Activated T-helper 1 cell treated with anti-CD3 and anti-CD28 coated beads, Interleukin-12 subunit alpha, Interleukin-12 subunit beta, Interleukin-2, Interleukin-4 antibody, amounts not matched to agents 30 ng/mL and 10 ng/mL and 1 ng/mL, durations not matched to agents 14 hours and 24 hours and 36 hours (primary cell): Measurements from ENCODE around the gene PITPNC1. TPM values are rescaled to one million over a fixed set of nuclear protein-coding genes. Genes with fewer than 3 reads are reported as not detected.
"Not testable (repeated sequence)": the region's sequence is repeated elsewhere in the genome, so short reads cannot be mapped to it uniquely, and the experiment has no call there.

Experiments
- DNase-seq: peaks from one replicate; pipeline ENCODE4 v3.0.0; 2021; ENCODE audit warnings: low spot score
- H3K27ac Mint-ChIP-seq: one replicate; pipeline ENCODE4 v1.8.0; 2021; ENCODE audit warnings: mild to moderate bottlenecking, mixed read lengths
- H3K27me3 Mint-ChIP-seq: one replicate; pipeline ENCODE4 v1.8.0; 2022; ENCODE audit warnings: mild to moderate bottlenecking, moderate library complexity, mixed read lengths; ENCODE audit not compliant: insufficient read depth
- H3K36me3 Mint-ChIP-seq: one replicate; pipeline ENCODE4 v1.8.0; 2021; ENCODE audit warnings: low read depth, mixed read lengths
- H3K4me1 Mint-ChIP-seq: one replicate; pipeline ENCODE4 v1.8.0; 2021; ENCODE audit warnings: low read depth, mixed read lengths
- H3K4me3 Mint-ChIP-seq: one replicate; pipeline ENCODE4 v1.8.0; 2021; ENCODE audit warnings: mild to moderate bottlenecking, moderate library complexity, mixed read lengths
- H3K9me3 Mint-ChIP-seq: one replicate; pipeline ENCODE4 v1.8.0; 2021; ENCODE audit warnings: mixed read lengths
- intact Hi-C: fragments of 100-400 bp; cut with micrococcal nuclease; formaldehyde crosslinking; loops from one replicate; pipeline ENCODE4 v1.15.1; 2024
- total RNA-seq: library from RNA; stranded (reverse); gene quantifications from 2 replicates; pipeline ENCODE4 v1.2.3, GENCODE V29; 2022

The PITPNC1 gene
- total RNA-seq, 1 donor from 2014 or later: 17.7 TPM

- Mint-ChIP-seq H3K36me3 (no peaks in the 10 kb centered on the region), H3K27ac (no peak overlapping the region), H3K27me3 (no peaks in the 10 kb centered on the region), H3K4me3 (no peak overlapping the region), H3K9me3 (no peaks in the 10 kb centered on the region), H3K4me1 (no peaks in the 10 kb centered on the region)
- intact Hi-C loops: no loop called here
- DNase-seq: no peak
Measured at GRCh38 chr17:67620088-67620487, 243.0 kb downstream of the PITPNC1 start.

- Mint-ChIP-seq H3K4me1 (no peaks in the 10 kb centered on the region), H3K36me3 (no peaks in the 10 kb centered on the region), H3K27me3 (no peaks in the 10 kb centered on the region), H3K9me3 (no peaks in the 10 kb centered on the region), H3K27ac (no peak overlapping the region), H3K4me3 (no peak overlapping the region)
- intact Hi-C loops: no loop called here
- DNase-seq: no peak
Measured at GRCh38 chr17:67620636-67621035, 243.6 kb downstream of the PITPNC1 start.

GRCh38 chr17:67623767-67624166 lies 246.7 kb downstream of the PITPNC1 start:
- no peak overlapping the region for H3K27ac Mint-ChIP-seq
- no peak for DNase-seq
- H3K9me3 Mint-ChIP-seq: no peaks in the 10 kb centered on the region
- H3K36me3 Mint-ChIP-seq: no peaks in the 10 kb centered on the region
- H3K27me3 Mint-ChIP-seq: no peaks in the 10 kb centered on the region
- H3K4me1 Mint-ChIP-seq: no peaks in the 10 kb centered on the region
- H3K4me3 Mint-ChIP-seq: no peak overlapping the region
- intact Hi-C loops: no loop called here

GRCh38 chr17:67624886-67625656 lies 248.0 kb downstream of the PITPNC1 start:
- intact Hi-C loops: no loop called here
- Mint-ChIP-seq H3K36me3 (no peaks in the 10 kb centered on the region), H3K9me3 (no peaks in the 10 kb centered on the region), H3K4me3 (no peak overlapping the region), H3K4me1 (no peaks in the 10 kb centered on the region), H3K27ac (no peak overlapping the region), H3K27me3 (no peaks in the 10 kb centered on the region)
- no peak for DNase-seq

GRCh38 chr17:67625971-67626370 lies 248.9 kb downstream of the PITPNC1 start:
- no peaks in the 10 kb centered on the region for H3K9me3 Mint-ChIP-seq
- H3K36me3 Mint-ChIP-seq: no peaks in the 10 kb centered on the region
- no peaks in the 10 kb centered on the region for H3K27me3 Mint-ChIP-seq
- H3K4me1 Mint-ChIP-seq: no peaks in the 10 kb centered on the region
- no peak overlapping the region for H3K4me3 Mint-ChIP-seq
- no peak overlapping the region for H3K27ac Mint-ChIP-seq
- DNase-seq: no peak
- intact Hi-C loops: no loop called here

GRCh38 chr17:67628580-67629013 lies 251.5 kb downstream of the PITPNC1 start:
- Mint-ChIP-seq H3K9me3 (no peaks in the 10 kb centered on the region), H3K36me3 (peaks cover 2% of the 10 kb centered on the region), H3K4me3 (no peak overlapping the region), H3K27me3 (no peaks in the 10 kb centered on the region), H3K27ac (no peak overlapping the region), H3K4me1 (no peaks in the 10 kb centered on the region)
- DNase-seq: no peak
- intact Hi-C loops: no loop called here

- intact Hi-C loops: loop anchor here (1.0 kb wide), 1 partner anchor 256 kb away; no protein-coding TSS in a partner anchor
- DNase-seq: no peak
- H3K27ac Mint-ChIP-seq: no peak overlapping the region
Measured at GRCh38 chr17:67629971-67630320, 252.9 kb downstream of the PITPNC1 start.

GRCh38 chr17:67630836-67631235 lies 253.8 kb downstream of the PITPNC1 start:
- DNase-seq, H3K4me3 Mint-ChIP-seq: not testable (repeated sequence)
- intact Hi-C loops: loop anchor here (1.0 kb wide), 1 partner anchor 257 kb away; no protein-coding TSS in a partner anchor

More at GRCh38 chr17:67629971-67630320, 252.9 kb downstream of the PITPNC1 start:
- Mint-ChIP-seq H3K4me1 (no peaks in the 10 kb centered on the region), H3K4me3 (no peak overlapping the region), H3K36me3 (peaks cover 4% of the 10 kb centered on the region), H3K27me3 (no peaks in the 10 kb centered on the region), H3K9me3 (no peaks in the 10 kb centered on the region)

GRCh38 chr17:67632141-67632540 lies 255.1 kb downstream of the PITPNC1 start:
- H3K4me1 Mint-ChIP-seq: no peaks in the 10 kb centered on the region
- H3K27me3 Mint-ChIP-seq: no peaks in the 10 kb centered on the region
- no peak for DNase-seq
- H3K27ac Mint-ChIP-seq: no peak overlapping the region
- H3K36me3 Mint-ChIP-seq: peaks cover 4% of the 10 kb centered on the region
- no peak overlapping the region for H3K4me3 Mint-ChIP-seq
- H3K9me3 Mint-ChIP-seq: no peaks in the 10 kb centered on the region
- intact Hi-C loops: no loop called here

More at GRCh38 chr17:67630836-67631235, 253.8 kb downstream of the PITPNC1 start:
- H3K4me1 Mint-ChIP-seq, H3K9me3 Mint-ChIP-seq, H3K27me3 Mint-ChIP-seq, H3K36me3 Mint-ChIP-seq, H3K27ac Mint-ChIP-seq: not testable (repeated sequence)

- no peak overlapping the region for H3K27ac Mint-ChIP-seq
- peaks cover 4% of the 10 kb centered on the region for H3K36me3 Mint-ChIP-seq
- no peaks in the 10 kb centered on the region for H3K27me3 Mint-ChIP-seq
- no peak for DNase-seq
- no peak overlapping the region for H3K4me3 Mint-ChIP-seq
- H3K4me1 Mint-ChIP-seq: no peaks in the 10 kb centered on the region
- no peaks in the 10 kb centered on the region for H3K9me3 Mint-ChIP-seq
- intact Hi-C loops: no loop called here
Measured at GRCh38 chr17:67633751-67634211, 256.7 kb downstream of the PITPNC1 start.

- Mint-ChIP-seq H3K36me3 (peaks cover 4% of the 10 kb centered on the region), H3K27me3 (no peaks in the 10 kb centered on the region), H3K4me3 (no peak overlapping the region), H3K27ac (no peak overlapping the region), H3K4me1 (no peaks in the 10 kb centered on the region), H3K9me3 (no peaks in the 10 kb centered on the region)
- intact Hi-C loops: no loop called here
- no peak for DNase-seq
Measured at GRCh38 chr17:67635681-67636080, 258.6 kb downstream of the PITPNC1 start.

GRCh38 chr17:67636312-67636711 lies 259.2 kb downstream of the PITPNC1 start:
- H3K27me3 Mint-ChIP-seq: no peaks in the 10 kb centered on the region
- peaks cover 4% of the 10 kb centered on the region for H3K36me3 Mint-ChIP-seq
- H3K9me3 Mint-ChIP-seq: no peaks in the 10 kb centered on the region
- no peak overlapping the region for H3K4me3 Mint-ChIP-seq
- no peak overlapping the region for H3K27ac Mint-ChIP-seq
- intact Hi-C loops: no loop called here
- no peak for DNase-seq
- H3K4me1 Mint-ChIP-seq: no peaks in the 10 kb centered on the region

- no peak for DNase-seq
- H3K9me3 Mint-ChIP-seq: no peaks in the 10 kb centered on the region
- peaks cover 2% of the 10 kb centered on the region for H3K36me3 Mint-ChIP-seq
- no peaks in the 10 kb centered on the region for H3K27me3 Mint-ChIP-seq
- H3K4me3 Mint-ChIP-seq: no peak overlapping the region
- H3K27ac Mint-ChIP-seq: no peak overlapping the region
- intact Hi-C loops: no loop called here
- no peaks in the 10 kb centered on the region for H3K4me1 Mint-ChIP-seq
Measured at GRCh38 chr17:67636834-67637520, 259.9 kb downstream of the PITPNC1 start.
